ENCODE measurements around the gene PSMB2. TPM values are rescaled to one million over a fixed set of nuclear protein-coding genes. Genes with fewer than 3 reads are reported as not detected.

PSMB2 gene
- total and polyA plus RNA-seq, 10 of the 15 experiments (the other 5 are each of a cell fraction or from before 2014, with no cell fraction given) = 71.7 to 299 (median 145) TPM

GRCh38 chr1:35592991-35593769, 48.1 kb downstream of the PSMB2 start:
- 78% methylated on average over 8 of the region's 8 CpGs for WGBS (ENCODE audit: insufficient coverage, insufficient replicate concordance, low lambda C conversion rate, missing lambda C conversion rate)
- no peak overlapping the region for H3K27ac ChIP-seq (ENCODE audit: control insufficient read depth, insufficient read depth)
- H3K4me2 ChIP-seq (ENCODE audit: control insufficient read depth, insufficient read depth) = no peak overlapping the region
- H3K4me1 ChIP-seq (ENCODE audit: control insufficient read depth, insufficient read depth, low read length) = no peaks in the 10 kb centered on the region
- SMC1A ChIA-PET (ENCODE audit: uncharacterized antibody, unreplicated experiment) = interaction anchor here (1.4 kb wide), 2 partner anchors 14 to 135 kb away, joined by 3 read pairs; no protein-coding TSS in a partner anchor
- intact Hi-C loops (cut with micrococcal nuclease; ENCODE audit: unreplicated experiment) (no loop called here), in situ Hi-C loops (cut with MboI) (no loop called here)
- H3K79me2 ChIP-seq (ENCODE audit: control insufficient read depth, insufficient read depth, low read length) = no peaks in the 10 kb centered on the region
- CTCF ChIA-PET = interaction anchor here (0.6 to 1.5 kb wide), 5 partner anchors 12 to 740 kb away, joined by 3 to 6 read pairs (median 4); no protein-coding TSS in a partner anchor
- H4K20me1 ChIP-seq (ENCODE audit: control insufficient read depth, insufficient read depth) = no peaks in the 10 kb centered on the region
- no peak overlapping the region for H2AFZ ChIP-seq (ENCODE audit: control insufficient read depth, low read depth, low read length)
- DNase-seq (ENCODE audit: low read depth, low spot score) = no peak
- RAD21 ChIA-PET (ENCODE audit: unreplicated experiment) = no interaction called here
- POLR2A ChIA-PET = no interaction called here
- no peaks in the 10 kb centered on the region for H3K27me3 ChIP-seq (replicated peaks in 1 of 2; ENCODE audit: control insufficient read depth in 2 of 2, insufficient read depth in 2 of 2, low read length in 1 of 2)
- TF ChIP-seq ZBTB11 (CRISPR knock-in tag; IDR thresholded peaks at IDR 0.05) (no peak), BCL3 (IDR thresholded peaks at IDR 0.05; ENCODE audit: borderline replicate concordance, insufficient read depth, low read depth, low read length, poor library complexity, severe bottlenecking) (peak; percentile 44)
- FAIRE-seq = no peak
- no peak overlapping the region for H3K4me3 ChIP-seq
- no peak overlapping the region for H3K9ac ChIP-seq (ENCODE audit: control insufficient read depth, insufficient read depth, low read length)
- H3K36me3 ChIP-seq (ENCODE audit: control insufficient read depth in 2 of 2, insufficient read depth in 2 of 2, low read length in 1 of 2) = peaks cover 0 to 2% of the 10 kb centered on the region in 2 experiments; a peak in 3 of 4 replicates
- H3K9me3 ChIP-seq (replicated peaks; ENCODE audit: control insufficient read depth, insufficient read depth, low read length) = no peaks in the 10 kb centered on the region
- ATAC-seq = no peak
- no TSS peak for BruUV-seq (replicated peaks)
